Karpas-422 (cell line): ENCODE measurements around the gene FMNL1. TPM values are rescaled to one million over a fixed set of nuclear protein-coding genes. Genes with fewer than 3 reads are reported as not detected.
"Not testable (repeated sequence)": the region's sequence is repeated elsewhere in the genome, so short reads cannot be mapped to it uniquely, and the experiment has no call there.

Experiments used
- DNase-seq: peaks from one replicate; pipeline ENCODE4 v3.0.0-alpha.2; 2015
- H2AFZ ChIP-seq: fragments of 200-600 bp; sonication (generic); 2 replicates; pipeline ENCODE4 v1.6.1; 2014; ENCODE audit warnings: antibody characterized with exemption, low read length, mixed read lengths
- H3K27ac ChIP-seq: fragments of 200-600 bp; sonication (generic); 2 replicates; pipeline ENCODE4 v1.5.1; 2014; ENCODE audit warnings: mild to moderate bottlenecking, low read length, moderate library complexity
- H3K27me3 ChIP-seq: fragments of 200-600 bp; sonication (generic); 2 replicates; pipeline ENCODE4 v1.6.1; 2014; ENCODE audit warnings: low read length, mixed read lengths
- H3K36me3 ChIP-seq: fragments of 200-600 bp; sonication (generic); 2 replicates; pipeline ENCODE4 v1.6.1; 2014; ENCODE audit warnings: low read length, mixed read lengths; ENCODE audit not compliant: insufficient read depth
- H3K4me1 ChIP-seq: fragments of 200-600 bp; sonication (generic); 2 replicates; pipeline ENCODE4 v1.6.1; 2014; ENCODE audit warnings: mild to moderate bottlenecking, low read length, mixed read lengths
- H3K4me2 ChIP-seq: fragments of 200-600 bp; sonication (generic); 2 replicates; pipeline ENCODE4 v1.6.1; 2014; ENCODE audit warnings: low read length, low read depth, mild to moderate bottlenecking; ENCODE audit not compliant: poor library complexity, severe bottlenecking
- H3K4me3 ChIP-seq: fragments of 200-600 bp; sonication (generic); 2 replicates; pipeline ENCODE4 v1.5.1; 2014; ENCODE audit warnings: mild to moderate bottlenecking, antibody characterized with exemption, low read length, mixed read lengths
- H3K79me2 ChIP-seq: fragments of 200-600 bp; sonication (generic); 2 replicates; pipeline ENCODE4 v1.6.1; 2014; ENCODE audit warnings: mild to moderate bottlenecking, low read length, mixed read lengths
- H3K9ac ChIP-seq: fragments of 200-600 bp; sonication (generic); 2 replicates; pipeline ENCODE4 v1.6.0; 2014; ENCODE audit warnings: low read length
- H3K9me2 ChIP-seq: fragments of 200-600 bp; sonication (generic), shearing (Covaris generic); replicated peaks from 2 replicates; pipeline ENCODE4 v1.6.0; 2014; ENCODE audit warnings: mild to moderate bottlenecking, low read length, moderate library complexity; ENCODE audit not compliant: insufficient read depth
- H3K9me3 ChIP-seq: fragments of 300-700, 200-600 bp; sonication (generic); 2 replicates; pipeline ENCODE4 v1.6.1; 2014; ENCODE audit warnings: low read length, mixed read lengths
- H4K20me1 ChIP-seq: fragments of 200-600 bp; sonication (generic); 2 replicates; pipeline ENCODE4 v1.6.1; 2014; ENCODE audit warnings: mild to moderate bottlenecking, antibody characterized with exemption, low read length, low read depth; ENCODE audit not compliant: insufficient read depth
- total RNA-seq: library from RNA; depleted of rRNA; stranded (reverse); fragments of >200 nt; shearing (Covaris generic); gene quantifications from 2 replicates; pipeline ENCODE4 v1.2.3, GENCODE V29; 2014; ENCODE audit warnings: low replicate concordance

FMNL1 gene
- total RNA-seq, 1 experiment from 2014 or later = not detected

DNA sequence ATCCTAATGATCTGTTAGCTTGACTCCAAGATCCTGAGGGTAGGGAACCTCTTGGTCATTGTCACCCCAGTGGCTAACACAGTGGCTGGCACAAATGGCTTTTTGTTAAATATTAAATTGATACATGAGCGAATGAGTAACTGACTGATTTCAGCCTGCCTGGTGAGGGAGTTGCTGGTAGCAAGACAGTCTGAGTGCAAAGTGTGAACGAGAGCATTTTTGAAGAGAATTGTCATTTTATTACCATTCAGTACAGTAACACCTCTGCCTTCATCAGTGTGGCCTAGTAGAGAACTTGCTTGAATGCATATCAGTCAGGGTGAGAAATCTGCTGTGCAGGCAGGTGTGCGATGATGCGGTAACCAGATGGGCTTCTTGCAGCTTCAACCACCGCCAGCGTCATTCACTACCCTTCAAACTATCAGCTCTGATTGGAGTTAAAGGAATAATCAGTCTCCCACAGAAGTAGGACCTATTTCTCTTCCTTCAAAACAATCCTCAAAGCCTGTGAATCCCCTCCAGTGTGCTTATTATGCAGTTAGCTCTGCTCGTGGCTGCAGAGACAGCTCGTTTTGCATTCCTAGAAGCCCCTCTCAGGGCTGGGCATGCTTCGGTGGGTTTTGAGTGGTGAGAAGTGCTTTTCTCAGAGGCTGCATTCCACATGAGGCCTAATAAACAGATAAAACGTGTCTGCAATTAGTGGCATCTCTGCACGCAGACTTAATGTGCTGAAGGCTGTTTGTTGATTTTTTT lies 31.0 kb upstream of the FMNL1 start:
- Histone ChIP-seq H2AFZ (no peak overlapping the region), H3K4me1 (peaks cover 23% of the 10 kb centered on the region), H3K9me3 (no peaks in the 10 kb centered on the region), H3K27me3 (no peaks in the 10 kb centered on the region), H3K4me2 (peak overlapping the region; percentile 61), H3K4me3 (peak overlapping the region; percentile 4; the same call in 1 of the 2 replicates), H3K79me2 (no peaks in the 10 kb centered on the region), H3K9ac (no peak overlapping the region), H3K36me3 (no peaks in the 10 kb centered on the region), H4K20me1 (peaks cover 9% of the 10 kb centered on the region; the same call in 1 of the 2 replicates), H3K9me2 (no peaks in the 10 kb centered on the region), H3K27ac (no peak overlapping the region)
- DNase-seq = peak; percentile 91

DNA sequence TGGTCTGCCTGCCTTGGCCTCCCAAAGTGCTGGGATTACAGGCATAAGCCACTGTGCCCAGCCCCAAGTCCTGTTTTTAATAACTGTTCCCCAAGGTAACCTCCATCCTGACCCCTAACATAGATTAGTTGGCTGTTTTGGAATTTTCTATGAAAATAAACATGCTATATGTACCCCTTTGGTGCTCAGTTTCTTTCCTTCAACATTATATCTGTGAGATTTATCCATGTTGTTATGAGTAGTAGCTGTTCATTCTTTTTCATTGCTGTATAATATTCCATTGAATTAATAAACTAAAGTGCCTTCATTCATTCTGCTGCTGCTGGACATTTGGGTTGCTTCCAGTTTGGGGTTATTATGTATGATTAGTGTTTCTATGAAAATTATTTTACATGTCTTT lies 26.3 kb upstream of the FMNL1 start:
- H3K4me1 ChIP-seq = peaks cover 19% of the 10 kb centered on the region
- no peak overlapping the region for H2AFZ ChIP-seq
- H3K36me3 ChIP-seq = no peaks in the 10 kb centered on the region
- H3K9me3 ChIP-seq = no peaks in the 10 kb centered on the region
- no peak overlapping the region for H3K4me3 ChIP-seq
- H3K27me3 ChIP-seq = no peaks in the 10 kb centered on the region
- H3K27ac ChIP-seq = no peak overlapping the region
- no peak overlapping the region for H3K4me2 ChIP-seq
- no peak for DNase-seq
- H4K20me1 ChIP-seq = peaks cover 4% of the 10 kb centered on the region; the same call in 1 of the 2 replicates
- H3K9ac ChIP-seq = no peak overlapping the region
- H3K9me2 ChIP-seq = no peaks in the 10 kb centered on the region
- no peaks in the 10 kb centered on the region for H3K79me2 ChIP-seq

DNA sequence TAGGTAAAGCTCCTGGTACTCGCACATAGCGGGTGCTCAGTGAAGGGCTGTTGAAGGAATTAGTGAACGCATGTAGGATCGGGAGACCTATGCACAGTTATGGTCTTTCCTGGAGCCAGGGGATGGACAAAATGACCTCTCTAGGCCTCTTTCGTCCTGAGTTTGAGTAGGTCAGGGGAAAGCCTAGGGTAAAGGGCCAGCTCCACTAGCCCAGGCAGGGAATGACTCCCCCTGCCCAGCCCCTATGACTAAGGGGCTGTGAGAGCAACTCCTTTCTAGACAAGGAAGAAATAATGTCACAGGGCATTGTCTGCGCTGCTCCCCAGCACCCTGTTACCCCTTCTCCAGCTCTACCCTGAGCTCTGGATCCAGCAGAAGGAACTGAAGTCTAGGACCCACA lies 24.6 kb upstream of the FMNL1 start:
- Histone ChIP-seq H3K4me1 (peaks cover 3% of the 10 kb centered on the region; the same call in 1 of the 2 replicates), H3K27ac (no peak overlapping the region), H3K27me3 (no peaks in the 10 kb centered on the region), H3K79me2 (no peaks in the 10 kb centered on the region), H3K4me2 (no peak overlapping the region), H3K4me3 (no peak overlapping the region), H3K9me2 (no peaks in the 10 kb centered on the region), H3K9me3 (no peaks in the 10 kb centered on the region), H3K9ac (no peak overlapping the region), H4K20me1 (no peaks in the 10 kb centered on the region), H2AFZ (no peak overlapping the region), H3K36me3 (no peaks in the 10 kb centered on the region)
- no peak for DNase-seq

DNA sequence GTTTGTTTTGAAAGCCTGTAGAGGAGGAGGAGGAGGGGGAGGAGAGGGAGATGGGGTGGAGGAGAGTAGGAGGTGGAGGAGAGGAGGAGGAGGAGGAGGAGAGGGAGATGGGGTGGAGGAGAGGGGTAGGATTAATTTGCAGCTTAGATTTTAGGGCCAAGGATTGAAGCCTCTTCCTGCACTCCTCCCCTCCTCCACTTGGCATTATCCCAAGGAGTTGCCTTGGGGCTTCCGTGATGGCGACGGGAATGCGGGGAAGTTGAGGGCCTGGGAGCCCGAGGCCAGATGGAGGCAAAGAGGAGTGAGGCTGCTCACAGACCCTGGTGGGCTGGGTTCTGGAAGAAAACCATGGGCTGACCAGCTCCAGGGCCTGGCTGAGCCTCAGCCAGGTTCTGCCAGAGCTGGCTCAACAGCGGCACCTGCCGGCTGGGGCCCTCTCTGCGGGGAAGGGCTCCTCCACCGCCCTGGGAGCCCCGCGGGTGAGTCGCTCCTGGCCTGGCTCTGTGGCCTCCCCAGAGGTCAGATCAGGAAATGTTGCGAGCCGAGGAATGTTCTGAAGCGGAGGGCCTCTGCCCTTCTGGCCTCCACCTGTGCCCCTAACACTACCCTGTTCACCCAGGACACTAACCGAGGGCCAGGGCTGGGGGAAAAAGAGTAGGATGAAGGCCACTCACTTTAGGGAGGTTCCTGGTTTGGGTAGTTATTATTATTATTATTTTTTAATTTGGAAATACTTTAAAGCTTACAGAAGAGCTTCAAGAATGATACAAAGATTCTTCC lies 23.9 kb upstream of the FMNL1 start:
- H3K9ac ChIP-seq = no peak overlapping the region
- no peak overlapping the region for H3K27ac ChIP-seq

DNA sequence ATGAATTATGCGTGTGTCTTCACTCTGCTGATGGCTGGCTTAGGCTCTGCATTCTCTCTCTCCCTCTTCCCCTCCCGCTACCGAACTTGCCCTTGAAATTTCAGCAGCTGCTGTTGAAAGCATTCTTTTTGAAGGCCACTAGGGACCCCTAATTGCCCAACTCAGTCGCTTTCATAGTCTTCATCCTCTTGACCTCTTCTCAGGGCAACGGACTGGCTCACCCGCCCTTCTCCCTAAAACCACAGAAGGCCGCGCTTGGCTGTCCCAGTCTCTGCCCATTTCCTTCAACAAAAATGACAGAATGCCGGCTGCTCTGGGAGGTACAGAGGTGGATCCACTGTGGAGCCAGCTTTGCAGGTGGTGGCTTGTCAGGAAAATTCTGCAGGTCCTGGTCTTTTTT lies 21.0 kb upstream of the FMNL1 start:
- no peaks in the 10 kb centered on the region for H3K27me3 ChIP-seq
- peaks cover 2% of the 10 kb centered on the region; the same call in 1 of the 2 replicates for H3K4me1 ChIP-seq
- no peaks in the 10 kb centered on the region for H3K79me2 ChIP-seq
- H2AFZ ChIP-seq = no peak overlapping the region
- no peak overlapping the region for H3K27ac ChIP-seq
- no peak overlapping the region for H3K9ac ChIP-seq
- no peak overlapping the region for H3K4me2 ChIP-seq
- H3K9me3 ChIP-seq = no peaks in the 10 kb centered on the region
- no peaks in the 10 kb centered on the region for H3K9me2 ChIP-seq
- DNase-seq = no peak
- no peaks in the 10 kb centered on the region for H4K20me1 ChIP-seq
- no peak overlapping the region for H3K4me3 ChIP-seq
- no peaks in the 10 kb centered on the region for H3K36me3 ChIP-seq

More for the DNA sequence above, 23.9 kb upstream of the FMNL1 start:
- Histone ChIP-seq H3K4me2 (no peak overlapping the region), H3K9me3 (no peaks in the 10 kb centered on the region), H3K27me3 (no peaks in the 10 kb centered on the region), H3K4me3 (no peak overlapping the region), H2AFZ (no peak overlapping the region), H3K79me2 (no peaks in the 10 kb centered on the region), H3K36me3 (no peaks in the 10 kb centered on the region), H3K9me2 (no peaks in the 10 kb centered on the region), H4K20me1 (no peaks in the 10 kb centered on the region), H3K4me1 (peaks cover 2% of the 10 kb centered on the region; the same call in 1 of the 2 replicates)
- DNase-seq = peak; percentile 94

DNA sequence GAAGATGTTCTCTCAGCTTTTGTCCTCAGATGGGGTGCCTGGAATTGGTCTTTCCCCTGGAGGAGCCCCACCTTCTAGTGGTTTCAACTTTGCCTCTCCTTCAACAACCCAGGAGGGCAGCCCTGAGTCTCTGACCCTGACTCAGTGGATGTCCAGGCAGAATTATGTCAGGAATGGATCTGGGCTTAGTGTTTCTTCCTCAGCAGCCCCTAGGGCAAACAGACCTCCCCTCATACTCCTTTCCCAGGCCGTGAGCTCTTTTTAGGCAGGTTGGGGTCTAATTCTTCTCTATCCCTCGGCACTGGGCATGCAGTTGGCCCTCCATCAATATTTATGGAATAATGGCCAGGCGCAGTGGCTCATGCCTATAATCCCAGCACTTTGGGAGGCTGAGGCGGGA lies 20.2 kb upstream of the FMNL1 start:
- H3K27ac ChIP-seq = no peak overlapping the region
- no peaks in the 10 kb centered on the region for H3K79me2 ChIP-seq
- peaks cover 2% of the 10 kb centered on the region; the same call in 1 of the 2 replicates for H3K4me1 ChIP-seq
- H3K9me2 ChIP-seq = no peaks in the 10 kb centered on the region
- no peaks in the 10 kb centered on the region for H3K27me3 ChIP-seq
- no peak overlapping the region for H3K4me3 ChIP-seq
- no peak overlapping the region for H2AFZ ChIP-seq
- no peak overlapping the region for H3K4me2 ChIP-seq
- H3K9me3 ChIP-seq = no peaks in the 10 kb centered on the region
- no peak for DNase-seq
- H3K9ac ChIP-seq = no peak overlapping the region
- no peaks in the 10 kb centered on the region for H4K20me1 ChIP-seq
- H3K36me3 ChIP-seq = no peaks in the 10 kb centered on the region

DNA sequence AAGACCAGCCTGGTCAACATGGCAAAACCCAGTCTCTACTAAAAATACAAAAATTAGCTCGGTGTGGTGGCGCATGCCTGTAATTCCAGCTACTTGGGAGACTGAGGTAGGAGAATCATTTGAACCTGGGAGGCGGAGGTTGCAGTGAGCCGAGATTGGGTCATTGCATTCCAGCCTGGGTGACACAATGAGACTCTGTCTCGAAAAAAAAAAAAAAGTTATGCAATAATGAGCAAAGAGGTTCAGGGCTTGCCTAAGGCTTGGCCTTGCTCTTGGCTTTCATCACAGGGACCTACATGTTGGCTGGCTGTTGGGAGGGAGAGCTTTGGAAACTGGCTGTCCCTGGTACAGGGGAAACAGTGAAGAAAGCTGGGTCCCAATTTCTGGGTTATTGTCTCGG lies 19.8 kb upstream of the FMNL1 start:
- H3K79me2 ChIP-seq, H3K27me3 ChIP-seq, DNase-seq, H3K9me3 ChIP-seq, H3K9ac ChIP-seq, H2AFZ ChIP-seq, H3K27ac ChIP-seq, H3K4me1 ChIP-seq, H3K9me2 ChIP-seq, H4K20me1 ChIP-seq, H3K36me3 ChIP-seq, H3K4me2 ChIP-seq, H3K4me3 ChIP-seq: not testable (repeated sequence)

DNA sequence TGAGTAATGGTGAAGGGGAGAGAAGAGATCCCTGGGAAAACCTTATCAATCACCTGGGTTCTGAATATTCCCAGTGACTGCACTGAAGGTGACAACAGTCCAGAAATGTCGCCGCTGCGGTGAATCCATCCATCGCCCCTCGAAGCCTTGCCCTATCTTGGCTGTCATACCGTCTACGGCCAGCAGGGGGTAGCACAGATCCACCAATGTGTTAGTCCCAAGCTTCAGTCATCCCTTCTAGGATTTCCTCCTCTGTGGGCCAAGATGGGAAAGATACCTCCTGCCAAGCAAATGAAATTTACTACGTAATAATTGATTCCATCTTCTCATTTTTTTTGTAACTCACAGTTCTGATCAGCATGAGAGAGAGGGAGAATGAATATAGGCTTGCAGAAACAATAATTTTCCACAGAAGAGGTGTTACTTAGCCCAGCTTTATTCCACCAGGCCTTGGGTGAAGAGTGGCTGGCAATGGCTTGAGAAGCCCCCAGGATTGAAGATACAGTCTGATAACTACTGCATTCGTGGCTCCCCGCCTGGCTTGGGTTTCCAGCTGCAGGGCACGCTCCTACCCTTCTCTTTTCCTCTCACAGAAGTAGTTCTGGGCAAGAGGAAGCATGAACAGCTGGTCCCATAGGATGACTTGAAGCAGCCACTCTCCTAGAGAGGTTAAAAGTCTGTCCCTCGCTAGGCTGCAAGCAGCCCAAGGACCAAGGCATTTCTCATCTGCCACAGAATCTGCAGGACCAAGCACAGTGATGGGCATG lies 2.6 kb upstream of the FMNL1 start:
- Histone ChIP-seq H4K20me1 (peaks cover 6% of the 10 kb centered on the region; the same call in 1 of the 2 replicates), H3K9me2 (no peaks in the 10 kb centered on the region), H3K4me3 (no peak overlapping the region), H3K79me2 (no peaks in the 10 kb centered on the region), H3K36me3 (no peaks in the 10 kb centered on the region), H3K9me3 (no peaks in the 10 kb centered on the region), H3K9ac (no peak overlapping the region), H3K4me2 (no peak overlapping the region), H3K4me1 (peaks cover 11% of the 10 kb centered on the region), H2AFZ (no peak overlapping the region), H3K27ac (no peak overlapping the region), H3K27me3 (no peaks in the 10 kb centered on the region)
- peak; percentile 91 for DNase-seq
